ENCODE data around the gene KREMEN1.
"Not testable (repeated sequence)": the region's sequence is repeated elsewhere in the genome, so short reads cannot be mapped to it uniquely, and the experiment has no call there.

The KREMEN1 gene

DNA sequence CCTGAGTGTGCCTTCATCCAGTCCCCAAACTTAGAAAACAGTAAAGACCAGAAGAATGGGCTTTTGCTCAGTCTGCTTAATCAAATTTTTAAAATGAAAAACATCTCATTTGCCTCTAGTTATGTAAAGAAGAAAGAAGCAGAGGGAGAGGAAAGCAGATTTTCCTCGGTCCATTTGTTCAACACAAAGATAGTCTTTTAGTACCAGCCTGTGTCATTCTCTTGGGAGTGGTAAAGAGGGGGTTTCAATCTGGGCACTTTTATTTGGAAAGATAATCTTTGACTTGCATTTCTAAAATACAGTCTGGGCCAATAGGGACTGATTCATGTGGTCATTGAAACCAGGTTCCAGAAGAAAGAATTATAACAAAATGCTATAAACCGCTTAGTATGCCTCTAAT is 29.5 kb downstream of the KREMEN1 start:
- DNase-seq = no peak

DNA sequence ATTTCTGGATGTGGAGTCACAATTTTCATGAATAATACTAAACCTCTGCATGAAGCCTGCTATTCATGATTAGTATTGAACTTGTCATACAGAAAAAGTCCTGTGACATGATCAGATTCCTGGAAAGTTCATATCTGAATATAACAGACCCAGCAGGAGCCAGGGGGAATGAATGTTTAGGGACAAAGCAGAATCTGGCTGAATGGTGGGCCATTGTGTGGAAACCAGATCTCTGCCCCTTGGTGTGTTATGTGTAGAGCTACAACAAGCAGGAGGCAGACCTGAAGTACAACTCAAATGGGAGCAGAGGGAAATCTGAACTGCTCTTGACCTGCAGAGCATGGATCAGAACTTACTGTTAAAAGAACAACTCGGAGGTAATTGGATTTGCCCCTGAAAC is 30.3 kb downstream of the KREMEN1 start:
- DNase-seq = no peak

DNA sequence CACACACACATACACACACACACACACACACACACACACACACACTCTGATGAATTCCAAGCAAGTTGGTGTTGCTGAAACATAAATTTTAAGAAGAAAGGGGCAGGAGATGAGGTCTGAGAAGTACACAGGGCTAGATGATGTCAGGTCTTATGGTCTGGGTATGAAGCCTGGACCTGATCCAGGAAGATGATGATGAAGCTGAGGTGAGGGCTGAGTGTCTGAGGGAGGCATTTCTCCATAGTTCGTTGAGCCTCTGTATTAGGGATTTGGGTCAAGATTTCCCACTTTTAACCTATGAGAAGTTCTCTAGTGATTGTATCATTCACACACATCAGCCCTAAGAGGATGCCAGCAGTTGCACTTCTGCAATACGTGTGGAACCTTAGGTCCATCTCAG is 32.6 kb downstream of the KREMEN1 start:
- DNase-seq = no peak

DNA sequence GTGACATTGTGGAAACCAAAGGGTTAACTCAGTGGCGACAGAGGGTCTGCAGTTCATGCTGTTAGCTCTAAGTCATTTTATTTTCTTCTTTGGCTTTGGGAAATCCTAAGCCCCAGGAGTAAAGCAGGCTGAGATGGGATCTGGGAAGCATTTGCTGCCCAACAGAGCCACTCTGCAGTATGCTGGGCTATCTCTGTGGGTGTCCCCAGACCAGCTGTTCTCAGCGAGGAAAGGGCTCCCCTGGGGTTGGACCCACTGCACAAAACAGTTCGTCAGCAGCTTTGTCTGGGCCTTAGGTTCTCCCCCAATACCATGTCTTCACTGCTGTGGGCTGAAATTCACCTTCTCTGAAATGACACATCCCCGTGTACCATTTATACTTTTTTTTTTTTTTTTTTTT is 34.0 kb downstream of the KREMEN1 start:
- DNase-seq = no peak

DNA sequence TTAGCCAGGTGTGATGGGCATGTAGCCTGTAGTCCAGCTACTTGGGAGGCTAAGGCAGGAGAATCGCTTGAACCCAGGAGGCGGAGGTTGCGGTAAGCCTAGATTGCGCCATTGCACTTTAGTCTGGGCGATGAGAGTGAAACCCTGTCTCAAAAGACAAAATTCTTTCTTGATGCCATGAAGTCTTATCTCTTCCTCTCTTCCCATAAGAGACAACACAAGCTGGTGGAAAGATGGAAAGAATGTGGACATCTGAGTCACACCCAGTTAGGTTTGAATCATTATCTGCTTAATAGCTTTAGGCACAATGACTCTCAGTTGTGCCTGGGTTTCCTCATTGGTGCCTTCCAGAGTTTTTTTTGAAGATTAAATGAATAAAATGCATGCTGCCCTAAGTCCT is 35.3 kb downstream of the KREMEN1 start:
- no peak for DNase-seq

DNA sequence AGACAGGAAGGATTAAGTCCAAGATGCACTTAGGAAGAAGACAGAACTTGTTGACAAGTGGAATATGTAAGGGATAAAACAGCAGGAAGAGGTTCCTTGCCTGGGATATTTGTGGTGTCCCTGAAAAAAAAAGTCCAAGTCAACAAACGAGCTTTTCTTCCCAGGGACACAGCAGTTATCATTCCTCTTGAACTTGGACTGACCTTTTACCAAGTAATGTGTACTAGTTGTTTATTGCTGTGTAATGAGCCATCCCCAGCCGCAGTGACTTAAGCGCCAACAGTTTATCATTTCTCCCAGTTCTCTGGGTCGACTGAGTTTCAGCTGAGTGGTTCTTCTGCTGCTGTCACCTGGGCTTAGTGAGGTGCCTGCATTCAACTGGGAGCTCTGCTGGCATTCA is 37.0 kb downstream of the KREMEN1 start:
- no peak for DNase-seq

DNA sequence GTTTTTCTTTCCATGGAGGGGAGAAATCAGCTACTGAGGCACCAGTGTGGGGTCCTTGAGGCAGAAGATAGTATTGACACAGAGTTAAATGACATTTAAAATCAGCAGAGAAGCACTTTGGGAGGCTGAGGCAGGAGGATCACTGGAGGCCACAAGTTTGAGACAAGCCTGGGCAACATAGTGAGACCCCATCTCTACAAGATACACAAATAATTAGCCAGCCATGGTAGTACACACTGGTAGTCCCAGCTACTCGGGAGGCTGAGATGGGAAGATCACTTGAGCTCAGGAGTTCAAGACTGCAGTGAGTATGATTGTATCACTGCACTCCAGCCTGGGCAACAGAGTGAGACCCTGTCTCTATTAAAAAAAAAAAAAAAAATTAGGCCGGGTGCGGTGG is 38.1 kb downstream of the KREMEN1 start:
- no peak for DNase-seq

DNA sequence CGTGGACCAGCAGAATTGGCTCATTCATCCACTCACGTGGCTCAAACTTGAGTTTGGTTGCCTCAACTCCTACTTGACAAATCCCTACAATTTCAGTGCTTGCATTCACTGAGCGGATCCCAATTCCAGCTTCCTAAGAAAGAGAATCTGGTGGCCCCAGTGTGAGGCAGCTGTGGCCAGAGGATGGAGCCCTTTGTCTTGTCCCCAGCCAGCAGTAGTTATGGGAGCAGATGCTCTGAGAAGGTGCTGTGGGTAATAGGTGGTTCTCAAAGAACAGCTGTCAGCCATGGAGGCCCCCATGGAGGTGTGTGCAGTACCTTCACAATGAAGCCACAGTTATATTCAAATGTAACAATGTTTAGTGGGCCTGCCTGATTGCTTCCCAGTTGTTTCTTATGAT is 39.3 kb downstream of the KREMEN1 start:
- no peak for DNase-seq

DNA sequence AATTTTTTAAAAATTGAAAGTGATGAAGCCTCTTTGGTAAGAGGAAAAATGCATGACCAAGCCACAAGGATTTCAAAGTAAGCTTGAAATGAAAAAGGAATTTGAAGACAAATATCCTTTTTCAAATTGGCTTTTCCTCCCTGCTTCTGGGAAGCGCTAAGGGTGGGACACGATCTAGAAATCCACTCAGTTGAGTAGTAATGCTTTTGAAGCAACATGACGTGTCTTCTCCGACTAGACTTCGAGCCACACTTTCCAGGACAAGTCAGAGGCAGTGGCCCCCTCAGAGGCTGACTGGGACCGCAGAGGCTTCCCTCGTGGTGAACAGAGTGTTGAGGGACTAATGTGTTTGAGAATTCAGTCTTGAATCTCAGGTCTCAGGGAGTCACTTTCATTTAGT is 39.8 kb downstream of the KREMEN1 start:
- DNase-seq = no peak

DNA sequence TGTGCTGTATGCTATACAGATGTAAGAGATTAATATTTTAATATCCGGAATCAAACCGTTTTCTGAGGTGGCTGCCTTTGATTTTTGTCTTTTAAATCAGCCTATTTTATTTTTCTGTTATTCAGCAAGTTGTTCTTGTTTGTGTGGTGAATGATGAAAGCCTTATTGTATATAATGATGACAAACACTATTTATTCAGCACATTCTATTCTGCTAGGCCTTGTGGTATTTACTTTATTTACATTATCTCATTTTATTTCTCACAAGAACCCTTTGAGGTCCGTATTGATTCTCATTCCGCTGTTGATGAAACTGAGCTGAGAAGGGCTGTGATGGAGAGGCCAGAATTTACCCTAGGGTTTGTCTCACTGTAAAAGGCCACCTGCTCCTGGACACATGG is 40.5 kb downstream of the KREMEN1 start:
- DNase-seq = no peak

DNA sequence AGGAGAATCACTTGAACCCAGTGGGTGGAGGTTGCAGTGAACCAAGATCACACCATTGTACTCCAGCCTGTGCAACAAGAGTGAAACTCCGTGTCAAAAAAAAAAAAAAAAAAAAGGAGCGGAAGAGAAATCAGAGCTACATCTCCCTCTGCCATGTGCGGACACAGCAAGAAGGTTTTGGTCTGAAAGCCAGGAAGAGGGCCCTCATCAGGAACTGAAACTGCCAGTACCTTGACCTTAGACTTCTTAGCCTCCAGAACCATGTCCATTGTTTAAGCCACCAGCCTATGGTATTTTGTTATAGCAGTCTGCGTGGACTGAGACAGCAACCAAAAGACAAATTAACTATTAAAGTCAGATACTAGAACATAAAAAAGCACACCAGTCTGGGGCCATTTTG is 41.6 kb downstream of the KREMEN1 start:
- DNase-seq = no peak

DNA sequence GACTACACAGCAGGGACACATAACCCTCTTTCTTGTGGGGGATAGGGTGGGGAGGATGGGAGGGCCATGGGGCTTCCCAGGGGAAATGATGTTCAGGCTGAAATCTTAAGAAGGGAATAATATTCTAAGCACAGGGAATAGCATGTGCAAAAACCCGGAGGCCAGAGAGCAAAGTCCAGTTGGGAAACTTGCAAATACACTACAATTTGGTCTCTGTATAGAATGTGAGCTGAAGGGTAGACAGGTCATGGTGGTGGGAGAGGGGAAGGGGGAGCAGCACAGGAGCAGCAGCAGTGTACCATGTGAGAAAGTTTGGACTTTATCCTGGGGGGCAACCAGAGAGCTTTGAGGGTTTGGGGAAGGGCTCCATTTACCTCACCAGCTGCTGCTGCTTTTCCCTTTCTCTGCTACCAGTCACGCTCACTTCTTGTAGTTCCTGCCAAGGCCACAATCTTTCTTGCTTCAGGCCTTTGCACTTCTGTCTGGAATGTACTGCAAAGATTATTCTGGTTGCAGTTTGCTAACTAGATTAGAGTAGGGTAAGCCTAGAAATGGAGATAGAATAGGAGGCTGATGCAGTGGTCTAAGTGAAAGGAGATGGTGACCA is 43.0 kb downstream of the KREMEN1 start:
- DNase-seq = no peak

DNA sequence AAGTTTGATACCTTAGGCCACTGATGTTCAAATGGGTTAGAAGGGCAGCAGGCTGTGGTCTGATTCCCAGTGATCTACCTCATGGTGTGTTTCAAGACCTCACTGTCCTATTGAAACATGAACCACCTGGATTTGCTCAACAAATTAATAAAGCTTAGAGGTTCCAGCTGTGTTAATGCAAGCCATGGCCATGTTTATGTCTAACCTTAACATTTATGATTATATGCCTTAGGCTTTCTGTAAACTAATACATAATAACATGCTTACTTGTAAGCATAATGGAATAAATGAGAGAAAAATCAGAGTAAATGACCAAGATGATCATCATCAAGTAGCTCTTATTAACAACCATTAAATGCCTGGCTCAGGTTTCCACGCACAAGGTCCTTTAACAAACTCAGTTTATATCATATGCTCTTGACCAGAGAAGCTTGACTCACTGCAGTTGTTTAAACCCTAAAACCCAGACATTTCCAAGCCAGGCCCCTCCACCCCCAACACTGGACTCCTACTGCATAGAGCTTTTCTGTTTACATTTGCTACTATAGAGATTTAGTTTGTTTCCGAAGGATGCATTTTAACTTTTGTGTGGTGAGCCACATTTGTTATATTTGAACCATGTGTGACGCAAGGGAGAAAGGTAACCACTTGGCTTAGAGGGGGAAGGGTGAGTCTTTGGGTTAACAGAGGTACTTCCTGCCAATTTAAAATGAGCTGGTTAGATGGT is 43.7 kb downstream of the KREMEN1 start:
- no peak for DNase-seq

DNA sequence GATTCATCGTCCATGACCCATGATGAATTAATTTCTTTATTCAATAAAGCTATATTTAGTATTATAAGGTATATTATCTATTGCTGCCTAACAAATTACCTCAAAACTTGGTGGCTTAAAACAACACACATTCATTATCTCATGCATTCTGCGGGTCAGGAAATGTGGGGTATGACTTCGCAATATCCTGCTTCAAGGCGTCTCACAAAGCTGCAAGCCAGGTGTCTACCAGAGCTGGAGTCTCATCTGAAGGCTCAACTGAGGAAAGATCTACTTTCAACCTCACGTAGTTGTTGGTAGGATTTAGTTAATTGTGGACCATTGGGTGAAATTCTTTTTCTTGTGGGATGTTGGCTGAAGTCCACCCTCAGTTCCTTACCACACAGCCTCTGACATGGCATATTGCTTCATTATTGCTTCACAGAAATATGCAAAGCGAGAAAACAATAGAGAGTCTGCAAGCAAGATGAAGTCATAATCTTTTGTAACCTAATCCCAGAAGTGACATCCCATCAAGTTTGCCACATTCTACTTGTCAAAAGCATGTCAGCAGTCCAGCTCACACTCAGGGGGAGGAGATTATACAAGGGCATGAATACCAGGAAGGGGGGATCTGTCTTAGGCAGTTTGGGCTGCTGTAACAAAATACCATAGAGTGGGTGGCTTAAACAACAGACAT is 45.1 kb downstream of the KREMEN1 start:
- no peak for DNase-seq

DNA sequence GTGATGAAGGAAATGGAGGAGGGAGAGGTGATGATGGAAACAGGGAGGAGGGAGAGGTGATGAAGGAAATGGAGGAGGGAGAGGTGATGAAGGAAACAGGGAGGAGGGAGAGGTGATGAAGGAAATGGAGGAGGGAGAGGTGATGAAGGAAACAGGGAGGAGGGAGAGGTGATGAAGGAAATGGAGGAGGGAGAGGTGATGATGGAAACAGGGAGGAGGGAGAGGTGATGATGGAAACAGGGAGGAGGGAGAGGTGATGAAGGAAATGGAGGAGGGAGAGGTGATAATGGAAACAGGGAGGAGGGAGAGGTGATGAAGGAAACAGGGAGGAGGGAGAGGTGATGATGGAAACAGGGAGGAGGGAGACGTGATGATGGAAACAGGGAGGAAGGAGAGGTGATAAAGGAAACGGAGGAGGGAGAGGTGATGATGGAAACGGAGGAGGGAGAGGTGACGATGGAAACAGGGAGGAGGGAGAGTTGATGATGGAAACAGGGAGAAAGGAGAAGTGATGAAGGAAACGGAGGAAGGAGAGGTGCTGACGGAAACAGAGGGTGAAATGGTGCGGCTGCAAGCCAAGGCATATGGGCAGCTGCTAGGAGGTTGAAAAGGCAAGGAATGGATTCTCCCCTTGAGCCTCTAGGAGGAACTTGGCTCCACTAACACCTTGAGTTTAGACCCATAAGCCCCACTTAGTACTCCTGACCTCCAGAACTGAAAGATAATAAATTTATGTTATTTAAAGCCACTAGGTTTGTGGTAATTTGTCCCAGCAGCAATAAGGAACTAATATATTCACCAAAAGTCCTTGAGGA is 47.5 kb downstream of the KREMEN1 start:
- DNase-seq = not testable (repeated sequence)

DNA sequence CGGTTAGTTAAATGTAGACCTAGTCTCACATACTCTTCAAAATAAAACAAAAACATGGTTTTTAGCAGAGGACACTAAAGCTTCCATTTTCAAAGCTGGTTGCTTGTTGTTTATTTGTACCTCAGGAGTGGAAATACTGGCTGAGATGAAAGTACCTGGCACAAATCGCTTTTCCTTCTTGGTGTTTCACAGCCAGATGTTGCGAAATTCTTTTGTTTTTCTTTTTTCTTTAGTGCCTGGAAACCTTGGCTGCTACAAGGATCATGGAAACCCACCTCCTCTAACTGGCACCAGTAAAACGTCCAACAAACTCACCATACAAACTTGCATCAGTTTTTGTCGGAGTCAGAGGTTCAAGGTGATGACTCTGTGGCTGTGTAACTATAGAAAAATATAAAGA is 48.3 kb downstream of the KREMEN1 start:
- no peak for DNase-seq

DNA sequence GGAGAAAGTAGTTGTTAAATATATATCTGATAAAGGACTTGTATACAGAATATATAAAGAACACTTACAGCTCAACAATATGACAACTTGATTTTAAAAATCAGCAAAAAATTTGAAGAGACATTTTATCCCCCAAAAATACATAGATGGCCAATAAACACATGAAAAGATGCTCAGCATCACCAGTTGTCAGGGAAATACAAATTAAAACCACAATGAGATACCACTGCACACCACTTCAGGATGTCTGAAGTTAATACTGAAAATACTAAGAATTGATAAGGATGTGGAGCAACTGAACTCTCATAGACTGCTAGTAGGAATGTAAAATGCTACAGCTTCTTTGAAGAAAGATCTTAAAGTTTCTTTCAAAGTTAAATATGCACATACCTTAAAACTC is 49.2 kb downstream of the KREMEN1 start:
- no peak for DNase-seq

DNA sequence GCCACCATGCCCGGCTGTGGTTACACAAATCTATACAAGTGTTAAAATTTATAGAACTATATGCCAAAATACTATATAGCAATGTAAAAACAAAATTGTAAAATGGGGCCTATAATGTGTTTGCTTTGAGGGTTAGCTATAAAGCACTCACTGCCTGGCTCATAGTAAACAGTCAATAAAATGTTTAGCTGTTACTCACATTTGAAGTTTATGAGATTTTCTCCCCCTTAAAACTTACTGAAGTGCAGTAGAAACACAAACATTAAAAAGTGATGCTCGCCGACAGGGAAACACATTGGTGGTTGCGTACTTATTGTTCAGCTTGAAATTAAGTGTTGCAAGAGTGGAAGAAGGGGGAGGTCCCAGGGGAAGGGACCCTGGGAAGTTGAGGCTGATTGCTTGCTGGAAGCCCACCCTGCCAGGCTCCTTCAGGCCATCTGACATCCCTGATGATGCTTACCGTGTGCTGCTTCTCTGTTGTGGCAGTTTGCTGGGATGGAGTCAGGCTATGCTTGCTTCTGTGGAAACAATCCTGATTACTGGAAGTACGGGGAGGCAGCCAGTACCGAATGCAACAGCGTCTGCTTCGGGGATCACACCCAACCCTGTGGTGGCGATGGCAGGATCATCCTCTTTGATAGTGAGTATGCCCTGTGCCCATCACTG is 52.1 kb downstream of the KREMEN1 start:
- DNase-seq = no peak

DNA sequence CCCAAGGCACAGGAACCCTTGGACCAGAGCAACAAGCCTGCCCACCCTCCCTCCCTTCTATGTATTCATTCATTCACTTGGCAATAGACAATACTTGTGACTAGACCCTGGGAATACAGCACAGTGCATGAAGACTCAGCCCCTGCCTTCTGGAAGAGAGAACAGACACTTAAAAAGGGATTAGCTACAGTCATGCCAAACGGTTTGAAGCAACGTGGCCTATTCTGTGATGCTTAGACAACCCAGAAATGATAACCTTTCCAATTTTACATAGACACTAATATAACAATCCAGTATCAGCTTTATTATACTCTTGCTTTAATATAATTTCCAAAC is 52.6 kb downstream of the KREMEN1 start:
- no peak for DNase-seq

DNA sequence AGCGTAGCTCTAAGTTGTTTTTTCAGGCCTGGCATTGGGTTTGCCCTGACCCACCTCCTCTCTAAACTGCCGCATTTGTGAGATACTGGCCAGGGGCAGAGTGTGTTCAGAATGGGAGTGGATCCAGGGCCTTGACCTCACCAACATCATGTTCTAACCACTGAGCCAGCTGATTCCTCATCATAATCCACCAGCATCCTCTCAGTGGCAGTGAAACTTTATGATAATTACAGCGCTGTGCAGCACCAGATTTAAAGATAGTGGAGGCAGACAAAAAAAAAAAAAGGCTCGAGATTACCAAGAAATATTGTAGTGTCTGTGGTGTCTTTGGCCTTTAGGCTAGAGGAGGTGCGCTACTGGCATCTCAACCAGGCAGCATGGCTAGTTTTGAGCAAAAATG is 53.0 kb downstream of the KREMEN1 start:
- no peak for DNase-seq

DNA sequence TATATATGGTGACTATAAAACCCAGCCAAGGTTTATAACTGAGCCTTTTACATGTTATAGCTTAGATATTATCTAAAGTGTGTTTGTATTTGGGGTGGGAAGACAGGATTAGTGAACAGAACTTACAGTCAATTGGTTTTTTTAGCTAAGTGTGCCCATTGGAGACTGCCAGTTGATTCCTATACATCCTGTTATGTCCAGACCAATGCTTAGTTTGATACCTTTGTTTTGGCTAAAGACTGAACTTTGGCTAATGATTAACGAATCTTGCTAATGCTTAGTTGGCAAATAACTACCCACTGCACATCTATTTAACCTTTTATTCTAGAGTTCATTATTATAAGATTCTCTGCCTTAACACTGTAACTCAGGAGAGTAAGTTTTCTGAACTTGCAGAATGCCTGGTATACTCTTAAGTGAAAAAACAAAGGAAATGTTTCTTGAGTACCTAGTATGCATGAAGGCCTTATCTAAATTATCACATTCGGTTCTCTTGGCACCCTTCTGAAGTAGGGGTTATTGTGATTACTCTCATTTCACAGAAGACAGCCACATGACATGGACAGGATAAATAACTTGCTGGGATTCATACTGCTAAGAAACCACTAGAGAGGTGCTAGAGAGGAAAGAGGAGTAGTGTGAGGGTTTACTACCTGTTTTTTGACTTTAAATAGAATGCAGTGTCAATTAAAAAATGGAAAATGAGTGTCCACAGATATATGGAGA is 54.0 kb downstream of the KREMEN1 start:
- DNase-seq = no peak
